ENCODE data around the gene C5orf47. TPM values are rescaled to one million over a fixed set of nuclear protein-coding genes. Genes with fewer than 3 reads are reported as not detected.

Gene C5orf47, protein sequence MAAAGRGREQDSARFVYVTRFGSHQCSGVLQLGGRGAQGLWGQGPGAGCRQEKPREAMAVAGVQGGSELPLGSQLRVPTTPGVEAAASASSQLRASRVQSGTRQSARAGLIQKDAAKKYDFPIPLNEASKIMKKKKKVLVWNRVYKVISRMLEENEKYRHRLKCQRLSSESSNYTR
- total RNA-seq: not detected
- long read RNA-seq, donor 1: 0 reads
- long read RNA-seq, donor 2: 0 reads

DNA sequence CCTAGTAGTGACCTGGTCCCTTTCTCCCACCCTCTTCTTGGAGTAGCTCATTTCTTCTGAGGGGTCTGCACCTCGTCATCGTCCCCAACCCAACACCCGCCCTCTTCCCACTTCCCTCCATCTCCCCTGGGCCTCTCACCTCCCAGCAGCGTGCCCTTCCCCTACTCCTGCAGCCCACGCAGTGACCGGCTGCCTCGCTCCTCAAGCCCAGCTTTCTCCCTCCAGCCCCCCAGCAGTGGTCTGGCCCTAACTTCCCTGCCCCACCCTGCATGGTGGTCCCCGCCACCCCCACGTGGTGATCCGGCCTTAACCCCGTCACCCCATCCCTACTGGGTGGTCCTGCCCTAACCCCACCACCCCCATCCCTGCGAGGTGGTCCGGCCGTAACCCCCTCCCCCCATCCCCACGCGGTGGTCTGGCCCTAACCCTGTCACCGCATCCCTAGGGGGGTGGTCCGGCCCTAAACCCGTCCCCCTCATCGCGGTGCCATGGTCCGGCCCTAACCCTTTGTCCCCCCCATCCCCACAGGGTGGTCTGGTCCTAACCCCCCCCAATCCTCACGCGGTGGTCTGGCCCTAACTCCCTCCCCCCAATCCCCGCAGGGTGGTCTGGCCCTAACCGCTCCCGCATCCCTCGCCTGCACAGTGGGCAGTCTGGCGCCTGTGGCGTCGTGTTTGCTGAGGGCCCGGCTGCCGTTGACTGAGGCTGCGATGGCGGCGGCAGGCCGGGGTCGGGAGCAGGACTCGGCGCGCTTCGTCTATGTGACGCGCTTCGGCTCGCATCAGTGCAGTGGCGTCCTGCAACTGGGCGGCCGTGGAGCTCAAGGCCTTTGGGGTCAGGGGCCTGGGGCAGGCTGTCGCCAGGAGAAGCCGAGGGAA is at the start of gene C5orf47:
Gene C5orf47, plus strand, starts transcription at position 617 of the 878 bp plus-strand sequence. Its CDS starts 94 bp downstream, at position 711.
- no peak for ATAC-seq
- Histone ChIP-seq H3K36me3 (ENCODE audit: low read depth) (no peaks in the 10 kb centered on the region), H3K4me1 (ENCODE audit: low read depth) (no peaks in the 10 kb centered on the region), H3K9me3 (no peaks in the 10 kb centered on the region), H3K4me3 (no peak within 1 kb of the TSS)
- no peak for DNase-seq
- intact Hi-C loops (cut with DNase I, micrococcal nuclease): no loop called here
- TF ChIP-seq, protein P1, sequence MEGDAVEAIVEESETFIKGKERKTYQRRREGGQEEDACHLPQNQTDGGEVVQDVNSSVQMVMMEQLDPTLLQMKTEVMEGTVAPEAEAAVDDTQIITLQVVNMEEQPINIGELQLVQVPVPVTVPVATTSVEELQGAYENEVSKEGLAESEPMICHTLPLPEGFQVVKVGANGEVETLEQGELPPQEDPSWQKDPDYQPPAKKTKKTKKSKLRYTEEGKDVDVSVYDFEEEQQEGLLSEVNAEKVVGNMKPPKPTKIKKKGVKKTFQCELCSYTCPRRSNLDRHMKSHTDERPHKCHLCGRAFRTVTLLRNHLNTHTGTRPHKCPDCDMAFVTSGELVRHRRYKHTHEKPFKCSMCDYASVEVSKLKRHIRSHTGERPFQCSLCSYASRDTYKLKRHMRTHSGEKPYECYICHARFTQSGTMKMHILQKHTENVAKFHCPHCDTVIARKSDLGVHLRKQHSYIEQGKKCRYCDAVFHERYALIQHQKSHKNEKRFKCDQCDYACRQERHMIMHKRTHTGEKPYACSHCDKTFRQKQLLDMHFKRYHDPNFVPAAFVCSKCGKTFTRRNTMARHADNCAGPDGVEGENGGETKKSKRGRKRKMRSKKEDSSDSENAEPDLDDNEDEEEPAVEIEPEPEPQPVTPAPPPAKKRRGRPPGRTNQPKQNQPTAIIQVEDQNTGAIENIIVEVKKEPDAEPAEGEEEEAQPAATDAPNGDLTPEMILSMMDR (IDR thresholded peaks at IDR 0.05): no peak

DNA sequence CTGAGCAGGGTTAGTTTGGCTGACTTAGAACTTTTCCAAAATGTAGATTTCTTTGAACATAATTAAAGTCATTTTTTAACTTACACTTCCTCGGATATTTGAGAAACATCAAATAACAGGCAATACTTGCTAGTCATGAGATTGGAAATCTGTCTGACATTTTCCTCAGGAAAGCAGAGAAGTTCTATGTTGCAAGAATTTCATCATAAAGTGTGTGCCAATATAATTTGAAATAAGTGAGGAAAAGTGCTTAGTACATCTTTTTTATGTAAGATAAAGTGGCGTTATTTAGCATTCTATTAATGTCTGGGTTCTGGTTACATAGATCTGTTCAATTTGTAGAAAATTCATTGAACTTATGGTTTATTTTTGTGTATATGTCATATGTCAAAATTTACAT is 48.7 kb upstream of the C5orf47 start:
- Histone ChIP-seq H3K4me1 (ENCODE audit: low read depth) (no peaks in the 10 kb centered on the region), H3K4me3 (no peak overlapping the region), H3K36me3 (ENCODE audit: low read depth) (no peaks in the 10 kb centered on the region), H3K9me3 (no peaks in the 10 kb centered on the region)
- no peak for DNase-seq
- intact Hi-C loops (cut with DNase I, micrococcal nuclease): no loop called here
- ATAC-seq: no peak
- TF ChIP-seq, protein P1 (IDR thresholded peaks at IDR 0.05): no peak

DNA sequence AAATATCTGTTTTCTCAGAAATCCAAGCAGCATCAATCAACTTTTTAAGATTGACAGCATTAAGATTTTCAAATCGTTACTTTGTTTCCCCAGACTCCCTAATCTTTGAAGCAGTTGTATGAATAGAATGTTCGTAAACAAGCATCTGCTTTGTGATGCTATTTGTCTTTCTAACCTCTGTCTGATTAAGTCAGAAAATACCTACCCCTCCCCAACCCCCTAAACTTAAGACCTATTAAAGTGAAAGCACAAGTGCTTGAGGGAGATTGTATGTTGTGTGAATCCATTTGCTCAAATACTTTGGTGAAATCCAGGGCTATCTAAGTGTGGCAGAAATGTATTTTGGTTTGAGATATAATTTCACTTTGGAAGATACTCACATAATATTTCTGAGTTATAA is 47.9 kb upstream of the C5orf47 start:
- H3K9me3 ChIP-seq: no peaks in the 10 kb centered on the region
- no peaks in the 10 kb centered on the region for H3K4me1 ChIP-seq (ENCODE audit: low read depth)
- DNase-seq (no peak), ATAC-seq (no peak)
- intact Hi-C loops (cut with DNase I, micrococcal nuclease): no loop called here
- TF ChIP-seq, protein P1 (IDR thresholded peaks at IDR 0.05): no peak
- no peaks in the 10 kb centered on the region for H3K36me3 ChIP-seq (ENCODE audit: low read depth)
- no peak overlapping the region for H3K4me3 ChIP-seq

DNA sequence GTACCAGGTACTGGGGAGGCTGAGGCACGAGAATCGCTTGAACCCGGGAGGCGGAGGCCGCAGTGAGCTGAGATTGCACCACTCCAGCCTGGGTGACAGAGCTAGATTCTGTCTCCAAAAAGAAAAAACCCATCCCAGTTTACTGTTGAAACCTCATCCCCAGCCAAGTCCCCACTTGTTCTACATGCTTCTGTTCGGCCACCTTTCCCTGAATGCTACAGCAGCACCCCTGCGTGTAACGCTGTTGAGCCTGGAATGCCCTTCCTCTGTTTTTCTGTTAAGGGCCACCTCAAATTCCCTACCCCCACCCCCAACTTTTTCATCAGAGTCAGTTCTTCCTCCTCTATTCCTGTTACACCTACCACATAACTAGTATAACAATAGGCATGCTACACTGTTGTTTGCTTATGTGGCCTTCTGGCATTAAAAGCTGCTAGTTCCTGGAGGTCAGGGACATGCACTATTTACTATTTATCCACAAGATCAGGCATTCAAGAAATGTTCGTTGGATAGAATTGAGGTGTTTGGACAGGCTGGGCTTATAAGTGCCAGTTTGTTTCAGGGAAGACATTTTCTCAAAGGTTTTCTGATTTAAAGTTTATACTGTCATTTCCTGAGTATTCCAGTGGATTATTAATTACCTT is 47.1 kb upstream of the C5orf47 start:
- H3K9me3 ChIP-seq: no peaks in the 10 kb centered on the region
- no peaks in the 10 kb centered on the region for H3K4me1 ChIP-seq (ENCODE audit: low read depth)
- no peak for ATAC-seq
- H3K4me3 ChIP-seq: no peak overlapping the region
- H3K36me3 ChIP-seq (ENCODE audit: low read depth): no peaks in the 10 kb centered on the region
- intact Hi-C loops (cut with DNase I, micrococcal nuclease): no loop called here
- TF ChIP-seq, protein P1 (IDR thresholded peaks at IDR 0.05): no peak
- no peak for DNase-seq

DNA sequence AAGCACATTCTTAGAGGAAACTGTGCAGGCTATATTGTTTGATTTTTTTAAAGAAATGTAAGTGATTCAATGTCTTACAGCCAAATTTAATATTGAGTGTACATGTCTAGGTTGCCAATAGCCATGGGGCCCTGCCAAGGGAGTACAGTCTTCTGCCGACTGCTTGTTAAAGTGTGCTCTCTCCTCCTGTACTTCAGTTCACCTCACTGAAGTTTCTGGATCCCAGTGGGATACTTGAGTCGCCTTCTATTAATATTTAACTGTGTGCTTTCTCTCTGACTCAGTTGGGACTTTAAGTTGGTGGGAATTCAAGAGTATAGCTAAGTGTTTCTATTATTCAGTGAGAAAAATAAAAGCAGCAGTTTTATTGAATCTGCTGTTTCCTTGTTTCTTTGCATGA is 44.5 kb upstream of the C5orf47 start:
- no peak overlapping the region for H3K4me3 ChIP-seq
- TF ChIP-seq, protein P1 (IDR thresholded peaks at IDR 0.05): no peak
- H3K9me3 ChIP-seq: no peaks in the 10 kb centered on the region
- no peaks in the 10 kb centered on the region for H3K36me3 ChIP-seq (ENCODE audit: low read depth)
- intact Hi-C loops (cut with DNase I, micrococcal nuclease): no loop called here
- DNase-seq (no peak), ATAC-seq (no peak)
- H3K4me1 ChIP-seq (ENCODE audit: low read depth): no peaks in the 10 kb centered on the region
